Fibroblast of villous mesenchyme (primary cell): ENCODE measurements around the gene NMNAT2. TPM values are rescaled to one million over a fixed set of nuclear protein-coding genes. Genes with fewer than 3 reads are reported as not detected.

Source experiments
- DNase-seq: peaks from one replicate; pipeline ENCODE4 v3.0.0-alpha.2; 2010; ENCODE audit warnings: low read depth
- H3K4me3 ChIP-seq: 2 replicates; pipeline ENCODE4 v1.5.1; 2011; ENCODE audit warnings: low read depth, mild to moderate bottlenecking, low read length
- total RNA-seq: library from RNA; depleted of rRNA; stranded (reverse); fragments of >200 nt; gene quantifications from 2 replicates; pipeline ENCODE4 v1.2.3, GENCODE V29; 2012
- TF ChIP-seq, protein P1 (sequence below): IDR thresholded peaks from 2 replicates; pipeline ENCODE4 v1.5.1; 2012; ENCODE audit warnings: low read depth, mild to moderate bottlenecking, low read length; ENCODE audit not compliant: insufficient read depth

The NMNAT2 gene
- total RNA-seq, 1 donor, result 3.9 TPM

DNA sequence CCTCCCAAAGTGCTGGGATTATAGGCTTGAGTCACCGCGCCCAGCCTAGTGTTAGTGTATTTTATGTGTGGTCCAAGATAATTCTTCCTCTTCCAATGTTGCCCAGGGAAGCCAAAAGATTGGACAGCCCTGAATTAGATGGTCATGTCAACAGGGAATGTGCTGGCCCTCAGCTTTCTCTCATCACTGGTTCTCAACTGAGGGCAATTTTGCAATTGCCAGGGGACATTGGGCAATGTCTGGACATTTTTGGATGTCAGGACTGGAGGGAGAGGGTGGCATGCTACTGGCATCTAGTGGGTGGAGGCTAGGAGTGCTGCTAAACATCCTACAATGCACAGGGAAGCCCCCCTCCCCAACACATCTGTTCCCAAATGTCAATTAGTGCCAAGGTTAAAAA lies 137.1 kb downstream of the NMNAT2 start:
- DNase-seq, result peak; percentile 64
- TF ChIP-seq, protein P1, sequence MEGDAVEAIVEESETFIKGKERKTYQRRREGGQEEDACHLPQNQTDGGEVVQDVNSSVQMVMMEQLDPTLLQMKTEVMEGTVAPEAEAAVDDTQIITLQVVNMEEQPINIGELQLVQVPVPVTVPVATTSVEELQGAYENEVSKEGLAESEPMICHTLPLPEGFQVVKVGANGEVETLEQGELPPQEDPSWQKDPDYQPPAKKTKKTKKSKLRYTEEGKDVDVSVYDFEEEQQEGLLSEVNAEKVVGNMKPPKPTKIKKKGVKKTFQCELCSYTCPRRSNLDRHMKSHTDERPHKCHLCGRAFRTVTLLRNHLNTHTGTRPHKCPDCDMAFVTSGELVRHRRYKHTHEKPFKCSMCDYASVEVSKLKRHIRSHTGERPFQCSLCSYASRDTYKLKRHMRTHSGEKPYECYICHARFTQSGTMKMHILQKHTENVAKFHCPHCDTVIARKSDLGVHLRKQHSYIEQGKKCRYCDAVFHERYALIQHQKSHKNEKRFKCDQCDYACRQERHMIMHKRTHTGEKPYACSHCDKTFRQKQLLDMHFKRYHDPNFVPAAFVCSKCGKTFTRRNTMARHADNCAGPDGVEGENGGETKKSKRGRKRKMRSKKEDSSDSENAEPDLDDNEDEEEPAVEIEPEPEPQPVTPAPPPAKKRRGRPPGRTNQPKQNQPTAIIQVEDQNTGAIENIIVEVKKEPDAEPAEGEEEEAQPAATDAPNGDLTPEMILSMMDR, result no peak

DNA sequence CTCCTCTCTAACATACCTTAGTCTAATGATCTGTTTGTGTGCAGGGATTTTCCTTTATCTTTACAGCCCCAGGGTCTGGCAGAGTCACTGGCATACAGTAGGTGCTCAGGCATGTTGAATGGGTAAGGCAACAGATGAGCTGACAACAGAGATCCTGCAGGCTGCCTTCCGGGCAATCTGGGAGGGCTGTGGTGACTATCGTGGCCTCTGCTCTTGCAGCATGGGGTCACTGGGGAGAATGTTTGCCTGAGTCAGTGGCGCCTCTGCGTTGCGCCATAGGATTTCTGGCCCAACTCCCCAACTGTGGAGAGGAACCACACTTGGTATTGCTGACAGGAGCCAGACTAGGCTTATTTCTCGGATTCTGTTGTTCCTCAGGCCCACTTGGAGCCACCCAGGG lies 138.3 kb downstream of the NMNAT2 start:
- no peak overlapping the region for H3K4me3 ChIP-seq
- DNase-seq, result peak; percentile 96
- TF ChIP-seq, protein P1, result no peak

More for the DNA sequence above, 137.1 kb downstream of the NMNAT2 start:
- H3K4me3 ChIP-seq, result no peak overlapping the region

DNA sequence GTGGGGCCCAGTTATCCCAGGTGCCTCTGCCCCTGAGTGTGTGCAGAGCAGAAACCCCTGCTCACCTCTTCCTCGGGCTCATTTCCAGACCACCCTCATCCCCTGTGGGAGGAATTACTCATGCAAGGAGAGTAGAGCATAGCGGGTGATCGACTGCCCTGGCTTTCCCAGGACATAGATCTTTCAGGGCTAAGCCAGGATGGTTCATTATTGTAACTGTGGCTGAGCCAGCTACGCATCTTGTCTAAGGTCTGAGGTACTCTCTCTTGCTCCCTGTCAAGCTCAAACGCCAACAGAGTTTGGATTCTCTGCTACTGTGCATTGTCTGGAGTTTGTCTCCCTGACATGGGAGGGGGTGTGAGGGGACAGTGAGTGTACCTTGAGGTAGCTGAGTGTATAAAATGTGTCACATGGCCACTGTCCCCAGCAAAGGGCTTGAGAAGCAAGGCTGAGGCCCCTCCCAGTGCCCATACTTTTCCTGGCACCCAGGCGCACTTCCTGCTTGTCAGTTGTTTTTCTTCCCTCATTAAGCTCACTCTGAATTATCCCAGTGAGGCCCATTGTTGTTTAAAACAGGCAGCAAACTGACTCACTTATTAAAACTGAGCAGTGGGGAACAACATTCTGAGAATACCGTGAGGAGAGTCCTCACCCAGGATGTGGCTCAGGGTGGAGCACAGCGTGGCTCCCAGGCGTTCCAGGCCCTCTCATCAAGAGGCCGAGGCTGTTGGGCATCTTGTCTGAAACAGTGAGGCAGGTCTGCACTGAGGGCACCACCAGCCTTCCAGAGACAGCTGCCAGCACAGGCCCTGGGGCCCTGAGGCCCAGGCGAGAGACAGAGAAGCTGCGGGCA lies 139.2 kb downstream of the NMNAT2 start:
- TF ChIP-seq, protein P1, result no peak
- no peak overlapping the region for H3K4me3 ChIP-seq
- peak; percentile 79 for DNase-seq

DNA sequence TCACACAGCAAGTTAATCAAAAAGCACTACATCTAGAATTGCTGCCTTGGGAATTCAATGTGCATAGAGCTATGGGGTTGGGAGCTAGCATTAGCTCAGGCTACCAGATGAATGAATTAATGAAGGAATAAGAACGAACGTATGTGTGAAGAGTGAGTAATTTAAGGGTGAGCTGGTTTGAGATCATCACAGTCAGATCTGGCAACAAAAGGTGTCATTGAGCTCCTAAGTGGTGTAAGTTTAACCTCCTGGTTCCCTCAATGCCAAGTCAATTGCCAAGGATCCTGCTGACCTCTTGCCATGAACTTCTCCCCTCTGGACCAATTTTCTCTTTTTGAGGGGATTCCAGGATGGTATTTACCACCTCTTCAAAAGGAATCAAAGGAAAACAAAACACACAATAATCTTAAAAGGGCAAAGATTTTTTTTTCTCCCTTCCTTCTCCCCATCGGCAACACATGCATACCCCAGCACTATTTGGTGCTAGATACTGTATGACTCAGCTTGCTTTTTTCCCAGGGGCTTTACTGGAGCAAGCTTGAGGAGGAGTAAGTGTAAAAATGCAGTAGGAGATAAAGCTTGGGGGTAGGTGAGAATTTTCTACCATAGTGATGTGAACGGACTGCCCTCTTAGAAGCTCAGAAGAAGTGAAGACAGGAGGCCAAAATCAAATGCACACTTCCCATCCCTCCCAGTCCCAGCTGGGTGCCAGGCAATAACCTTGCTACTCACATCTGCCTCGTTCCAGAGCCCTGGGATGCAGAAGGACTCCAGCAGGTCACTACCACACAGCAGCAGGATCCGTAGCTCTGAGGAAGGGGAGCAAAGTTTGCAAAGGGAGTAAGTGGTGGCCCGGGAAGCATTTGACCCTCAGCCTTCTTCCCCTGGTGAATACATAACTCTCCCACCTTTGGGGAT lies 140.1 kb downstream of the NMNAT2 start:
- TF ChIP-seq, protein P1, result no peak
- peak; percentile 70 for DNase-seq
- no peak overlapping the region for H3K4me3 ChIP-seq

DNA sequence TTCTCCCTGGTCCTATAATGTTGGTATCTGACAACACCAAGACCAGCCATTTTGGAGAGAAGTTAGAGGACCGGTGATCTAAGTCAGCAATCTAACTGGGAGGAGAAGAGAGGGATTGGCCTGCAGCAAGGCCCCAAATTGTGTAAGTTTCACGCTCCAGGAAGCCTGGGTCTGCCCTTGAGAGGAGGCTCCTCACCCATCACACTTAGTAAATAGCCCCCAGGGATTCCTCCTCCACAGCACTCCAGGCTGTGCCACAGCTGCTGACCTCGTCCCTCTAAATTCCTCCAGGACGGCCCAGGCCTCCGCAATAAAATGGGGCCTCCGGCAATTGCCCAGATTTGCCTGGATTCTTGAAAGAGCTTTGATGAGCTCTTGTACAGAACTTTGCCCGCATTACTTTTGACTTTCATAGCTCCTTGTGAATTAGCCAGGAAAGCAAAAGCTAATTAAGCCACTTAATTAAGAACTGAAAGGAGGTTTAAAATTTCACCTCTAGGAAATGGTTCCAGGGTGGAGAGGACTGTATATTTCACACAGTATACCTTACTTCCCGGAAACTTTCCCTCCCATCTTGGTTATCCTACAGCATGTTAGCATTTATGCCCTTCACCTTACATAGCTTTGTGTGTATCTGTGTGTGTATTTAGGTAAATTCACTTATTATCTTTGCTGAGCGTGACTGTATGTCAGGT lies 141.6 kb downstream of the NMNAT2 start:
- DNase-seq, result peak; percentile 80
- TF ChIP-seq, protein P1, result no peak
- no peak overlapping the region for H3K4me3 ChIP-seq

DNA sequence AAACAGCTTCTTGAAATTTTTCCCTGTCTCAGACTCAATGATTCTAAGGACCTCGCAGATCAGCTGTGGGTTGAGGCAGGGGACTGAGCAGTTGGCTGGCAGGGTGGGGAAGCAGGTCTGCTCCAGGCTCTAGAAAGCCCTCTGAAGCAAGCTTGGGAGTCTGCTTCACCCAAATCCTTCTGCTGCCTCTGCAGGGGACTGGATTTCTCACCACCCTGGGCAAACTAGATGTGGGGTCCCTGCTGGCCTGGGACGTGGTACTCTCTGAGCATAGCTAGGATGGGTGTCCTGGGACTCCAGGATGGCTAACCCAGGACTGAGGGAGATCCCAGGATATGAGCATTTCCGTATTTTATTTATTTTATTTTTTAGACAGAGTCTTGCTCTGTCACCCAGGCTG lies 142.9 kb downstream of the NMNAT2 start:
- no peak overlapping the region for H3K4me3 ChIP-seq
- TF ChIP-seq, protein P1, result no peak
- no peak for DNase-seq
